Esophagus muscularis mucosa (tissue), 4 donors: ENCODE results near the gene NUP50. TPM values are rescaled to one million over a fixed set of nuclear protein-coding genes. Genes with fewer than 3 reads are reported as not detected.

Experiments
- DNase-seq: peaks from one replicate; pipeline ENCODE4 v3.0.0-alpha.2; 2017; ENCODE audit errors: extremely low spot score
- H3K27ac ChIP-seq, 4 donors: fragments of 200-600 bp; sonication (generic); replicated peaks in 1 of 4; 1 replicate in 3 of 4; 2 replicates in 1 of 4; pipeline ENCODE4 v1.5.1; 2016 to 2019; ENCODE audit warnings: mild to moderate bottlenecking in 1 of 4
- H3K27me3 ChIP-seq, 4 donors: fragments of 200-600 bp; sonication (generic); one replicate each; pipeline versions ENCODE4 v1.5.1 to v1.6.0; 2016 to 2019
- H3K36me3 ChIP-seq, 4 donors: fragments of 200-600 bp; sonication (generic); one replicate each; pipeline ENCODE4 v1.5.1; 2016 to 2019
- H3K4me1 ChIP-seq, 4 donors: fragments of 200-600 bp; sonication (generic); one replicate each; pipeline ENCODE4 v1.5.1; 2016 to 2019
- H3K4me3 ChIP-seq, 4 donors: fragments of 200-600 bp; sonication (generic); 1 replicate in 2 of 4; 2 replicates in 2 of 4; pipeline ENCODE4 v1.5.1; 2016 to 2019; ENCODE audit warnings: mild to moderate bottlenecking in 4 of 4, moderate library complexity in 1 of 4
- H3K9me3 ChIP-seq, 4 donors: fragments of 200-600 bp; sonication (generic); 1 replicate in 3 of 4; 2 replicates in 1 of 4; pipeline ENCODE4 v1.5.1; 2016 to 2019
- EP300 ChIP-seq: sonication (generic); formaldehyde crosslinking; IDR thresholded peaks from one replicate; pipeline ENCODE4 v1.6.1; 2017; ENCODE audit warnings: antibody characterized with exemption
- POLR2A ChIP-seq: fragments of 450-650 bp; IDR thresholded peaks from one replicate; pipeline ENCODE4 v1.6.1; 2017; ENCODE audit warnings: antibody characterized with exemption, moderate library complexity, mild to moderate bottlenecking, low read depth
- POLR2AphosphoS5 ChIP-seq, 2 donors: sonication (generic); formaldehyde crosslinking; IDR thresholded peaks; one replicate each; pipeline ENCODE4 v1.6.1; 2017; ENCODE audit warnings: antibody characterized with exemption in 2 of 2
- WGBS: methylation state at CpG from one replicate; pipeline ENCODE4 v1.1.5; 2018; 5-methylcytosine and 5-hydroxymethylcytosine counted together
- intact Hi-C: fragments of 100-400 bp; cut with DNase I; formaldehyde crosslinking; loops from one replicate; pipeline ENCODE4 v1.15.1; 2023
- total RNA-seq, 4 donors: library from RNA; depleted of rRNA; stranded (reverse); fragments of >200 nt; gene quantifications; one replicate each; pipeline versions ENCODE4 v1.1.0 to v1.2.1, GENCODE V29; 2016
- TF ChIP-seq, protein P1 (sequence below), 3 experiments: fragments of 200-600 bp in 2 of 3; fragments of 450-650 bp in 1 of 3; sonication (generic) in 2 of 3; IDR thresholded peaks; one replicate each; pipeline ENCODE4 v1.5.1; 2017 to 2019; ENCODE audit warnings: antibody characterized with exemption in 3 of 3, mild to moderate bottlenecking in 2 of 3, moderate library complexity in 1 of 3

Gene NUP50
- total RNA-seq, 4 donors from 2014 or later = 22.7 to 40.3 (median 30.0) TPM

DNA sequence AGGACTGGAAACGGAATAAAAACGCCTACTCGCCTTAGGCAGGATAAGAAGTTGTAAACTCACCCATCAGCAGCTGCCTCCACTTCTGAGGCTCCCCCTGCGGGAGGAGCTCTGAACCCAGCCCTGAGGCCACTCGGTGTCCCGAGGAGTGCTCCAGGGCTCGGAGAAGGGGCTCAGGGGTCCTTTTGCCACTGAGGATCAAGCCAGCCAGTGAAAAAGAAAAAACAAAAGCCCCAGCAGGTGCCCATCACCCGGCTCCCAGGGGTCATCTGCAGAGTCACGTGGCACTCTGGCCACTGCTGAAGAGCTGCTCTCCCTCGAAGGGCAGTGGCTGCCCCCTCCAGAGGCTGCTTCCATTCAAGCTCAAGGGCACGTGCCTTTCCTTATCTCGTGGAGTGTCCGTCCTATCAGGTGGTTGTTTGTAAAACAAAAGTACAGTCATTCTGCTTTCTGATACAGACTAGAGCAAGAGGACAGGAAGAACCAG, 29.0 kb downstream of the NUP50 start:
- no peak for DNase-seq
- intact Hi-C loops = no loop called here
- H3K4me3 ChIP-seq = no peak overlapping the region
- 71% methylated on average over 13 of the region's 13 CpGs for WGBS
- H3K27ac ChIP-seq = no peak overlapping the region
- no peaks in the 10 kb centered on the region for H3K9me3 ChIP-seq
- H3K36me3 ChIP-seq = peaks cover 14 to 43% (median 37%) of the 10 kb centered on the region in 4 donors
- TF ChIP-seq POLR2A (no peak), POLR2AphosphoS5 (IDR thresholded peaks at IDR 0.05) (no peak), EP300 (no peak)
- TF ChIP-seq, protein P1, sequence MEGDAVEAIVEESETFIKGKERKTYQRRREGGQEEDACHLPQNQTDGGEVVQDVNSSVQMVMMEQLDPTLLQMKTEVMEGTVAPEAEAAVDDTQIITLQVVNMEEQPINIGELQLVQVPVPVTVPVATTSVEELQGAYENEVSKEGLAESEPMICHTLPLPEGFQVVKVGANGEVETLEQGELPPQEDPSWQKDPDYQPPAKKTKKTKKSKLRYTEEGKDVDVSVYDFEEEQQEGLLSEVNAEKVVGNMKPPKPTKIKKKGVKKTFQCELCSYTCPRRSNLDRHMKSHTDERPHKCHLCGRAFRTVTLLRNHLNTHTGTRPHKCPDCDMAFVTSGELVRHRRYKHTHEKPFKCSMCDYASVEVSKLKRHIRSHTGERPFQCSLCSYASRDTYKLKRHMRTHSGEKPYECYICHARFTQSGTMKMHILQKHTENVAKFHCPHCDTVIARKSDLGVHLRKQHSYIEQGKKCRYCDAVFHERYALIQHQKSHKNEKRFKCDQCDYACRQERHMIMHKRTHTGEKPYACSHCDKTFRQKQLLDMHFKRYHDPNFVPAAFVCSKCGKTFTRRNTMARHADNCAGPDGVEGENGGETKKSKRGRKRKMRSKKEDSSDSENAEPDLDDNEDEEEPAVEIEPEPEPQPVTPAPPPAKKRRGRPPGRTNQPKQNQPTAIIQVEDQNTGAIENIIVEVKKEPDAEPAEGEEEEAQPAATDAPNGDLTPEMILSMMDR (IDR thresholded peaks at IDR 0.05) = no peak
- peaks cover 0 to 3% (median 0%) of the 10 kb centered on the region in 4 donors for H3K4me1 ChIP-seq
- H3K27me3 ChIP-seq = no peaks in the 10 kb centered on the region

GRCh38 chr22:45194686-45195085, 31.0 kb downstream of the NUP50 start:
- DNase-seq = no peak
- H3K27me3 ChIP-seq = no peaks in the 10 kb centered on the region
- TF ChIP-seq, protein P1 (IDR thresholded peaks at IDR 0.05) = no peak
- TF ChIP-seq POLR2A = no peak
- TF ChIP-seq EP300 = no peak
- no peak for TF ChIP-seq POLR2AphosphoS5 (IDR thresholded peaks at IDR 0.05)
- H3K27ac ChIP-seq = no peak overlapping the region
- 84% methylated on average over 15 of the region's 17 CpGs for WGBS
- no peak overlapping the region for H3K4me3 ChIP-seq
- H3K4me1 ChIP-seq = peaks cover 0 to 3% (median 0%) of the 10 kb centered on the region in 4 donors
- intact Hi-C loops = no loop called here
- H3K36me3 ChIP-seq = peaks cover 32 to 52% (median 50%) of the 10 kb centered on the region in 4 donors
- H3K9me3 ChIP-seq = no peaks in the 10 kb centered on the region

- intact Hi-C loops = no loop called here
- H3K27me3 ChIP-seq = no peaks in the 10 kb centered on the region
- H3K9me3 ChIP-seq = no peaks in the 10 kb centered on the region
- H3K36me3 ChIP-seq = peaks cover 35 to 62% (median 60%) of the 10 kb centered on the region in 4 donors
- no peak for DNase-seq
- no peak for TF ChIP-seq EP300
- TF ChIP-seq, protein P1 (IDR thresholded peaks at IDR 0.05) = no peak
- TF ChIP-seq POLR2AphosphoS5 (IDR thresholded peaks at IDR 0.05) = no peak
- no peak for TF ChIP-seq POLR2A
- WGBS = 84% methylated on average over 7 of the region's 7 CpGs
- H3K27ac ChIP-seq = no peak overlapping the region
- H3K4me1 ChIP-seq = peaks cover 0 to 3% (median under 1%) of the 10 kb centered on the region in 4 donors
- no peak overlapping the region for H3K4me3 ChIP-seq
Measured at GRCh38 chr22:45195616-45196015, 31.9 kb downstream of the NUP50 start.

DNA sequence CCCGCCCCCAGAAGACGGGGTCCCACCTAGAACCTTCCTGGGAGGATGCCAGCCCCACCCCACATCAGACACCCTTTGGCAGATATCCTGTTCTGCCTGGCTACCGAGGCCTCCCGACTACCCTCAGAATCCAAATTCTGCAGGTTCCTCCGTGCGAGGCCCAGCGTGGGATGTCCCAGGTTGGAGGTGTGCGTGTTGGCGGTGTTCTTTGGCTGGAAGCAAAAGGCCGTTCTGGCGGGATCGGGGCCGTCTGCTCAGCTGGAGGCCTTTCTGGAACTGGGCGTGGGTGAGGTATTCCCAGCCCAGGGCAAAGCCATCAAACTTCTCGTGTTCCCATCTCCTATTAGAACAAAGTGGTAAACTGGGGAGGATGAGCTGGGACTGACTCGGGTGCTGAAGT, 32.6 kb downstream of the NUP50 start:
- TF ChIP-seq POLR2A (no peak), POLR2AphosphoS5 (IDR thresholded peaks at IDR 0.05) (no peak), EP300 (no peak)
- TF ChIP-seq, protein P1 (IDR thresholded peaks at IDR 0.05) = no peak
- no peak for DNase-seq
- WGBS = 98% methylated on average over 8 of the region's 16 CpGs
- Histone ChIP-seq H3K36me3 (peaks cover 35 to 68% (median 62%) of the 10 kb centered on the region in 4 donors), H3K27ac (no peak overlapping the region), H3K4me3 (no peak overlapping the region), H3K9me3 (no peaks in the 10 kb centered on the region), H3K27me3 (no peaks in the 10 kb centered on the region), H3K4me1 (peaks cover 0 to 8% (median 5%) of the 10 kb centered on the region in 4 donors)
- intact Hi-C loops = no loop called here
